GM12891 (cell line): ENCODE results near the gene LRWD1.

ENCODE experiments used
- DNase-seq: peaks from one replicate; pipeline ENCODE4 v3.0.0; 2011; ENCODE audit warnings: low spot score; ENCODE audit not compliant: insufficient read length
- FAIRE-seq: peaks from 2 replicates; lab custom pipeline; 2011; peaks lifted over from hg19 to GRCh38; lab: Jason Lieb, UNC
- PAX5 ChIP-seq: IDR thresholded peaks from 2 replicates; pipeline ENCODE4 v1.6.1; 2011; ENCODE audit warnings: low read length, moderate library complexity, mild to moderate bottlenecking; ENCODE audit not compliant: insufficient read depth, severe bottlenecking
- POLR2A ChIP-seq: IDR thresholded peaks from 2 replicates; pipeline ENCODE4 v1.6.1; 2011; ENCODE audit warnings: low read depth, low read length, control low read depth
- POLR2AphosphoS5 ChIP-seq: IDR thresholded peaks from 2 replicates; pipeline ENCODE4 v1.6.1; 2011; ENCODE audit warnings: low read depth, low read length, control low read depth
- POU2F2 ChIP-seq: IDR thresholded peaks from 2 replicates; pipeline ENCODE4 v1.6.1; 2011; ENCODE audit warnings: low read depth, mild to moderate bottlenecking, control low read depth, low read length, moderate library complexity
- SPI1 ChIP-seq: IDR thresholded peaks from 2 replicates; pipeline ENCODE4 v1.6.1; 2011; ENCODE audit warnings: low read depth, low read length, control low read depth
- TAF1 ChIP-seq: IDR thresholded peaks from 2 replicates; pipeline ENCODE4 v1.6.1; 2011; ENCODE audit warnings: low read depth, low read length, control low read depth

LRWD1 gene

GRCh38 chr7:102436118-102436517 is 28.7 kb upstream of the LRWD1 start:
- no peak for DNase-seq
- no peak for FAIRE-seq
- no peak for TF ChIP-seq SPI1
- TF ChIP-seq POLR2A, result no peak
- TF ChIP-seq TAF1, result no peak
- no peak for TF ChIP-seq POU2F2
- TF ChIP-seq PAX5, result no peak
- no peak for TF ChIP-seq POLR2AphosphoS5

DNA sequence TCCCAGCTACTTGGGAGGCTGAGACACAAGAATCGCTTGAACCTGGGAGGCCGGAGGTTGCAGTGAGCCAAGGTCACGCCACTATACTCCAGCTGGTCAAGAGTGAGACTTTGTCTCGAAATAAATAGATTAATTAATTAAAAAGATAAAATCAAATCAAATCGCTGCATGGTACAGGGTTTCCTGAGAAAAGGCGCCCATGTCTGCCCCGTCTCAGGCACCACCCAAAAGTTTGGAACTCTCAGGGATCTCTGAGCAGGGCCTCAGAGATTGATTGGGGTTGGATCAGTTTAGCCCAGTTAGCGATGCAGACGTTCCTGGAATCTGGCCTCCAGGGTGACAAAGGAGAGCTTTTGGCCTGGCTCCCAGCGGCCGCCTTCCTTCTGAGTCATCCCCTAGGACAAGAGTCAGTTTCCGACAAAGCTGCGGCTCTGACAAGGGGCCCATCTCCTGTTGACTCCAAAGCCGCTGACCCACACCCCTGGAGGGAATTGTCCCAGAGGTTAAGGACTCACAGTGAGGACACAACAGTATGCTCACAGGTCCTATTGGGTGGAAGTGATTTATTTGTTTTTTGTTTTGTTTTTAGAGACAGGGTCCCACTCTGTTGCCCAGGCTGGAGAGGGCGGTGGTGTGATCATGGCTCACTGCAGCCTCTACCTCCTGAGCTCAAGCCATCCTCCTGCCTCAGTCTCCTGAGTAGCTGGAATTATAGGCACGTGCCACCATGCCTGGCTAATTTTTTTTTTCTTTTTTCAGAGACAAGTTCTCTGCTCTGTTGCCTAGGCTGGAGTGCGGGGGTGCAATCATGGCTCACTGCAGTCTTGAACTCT is 24.6 kb upstream of the LRWD1 start:
- no peak for DNase-seq
- no peak for TF ChIP-seq POLR2A
- TF ChIP-seq SPI1, result no peak
- no peak for TF ChIP-seq TAF1
- no peak for TF ChIP-seq POLR2AphosphoS5
- TF ChIP-seq PAX5, result no peak
- TF ChIP-seq POU2F2, result no peak
- FAIRE-seq, result no peak

DNA sequence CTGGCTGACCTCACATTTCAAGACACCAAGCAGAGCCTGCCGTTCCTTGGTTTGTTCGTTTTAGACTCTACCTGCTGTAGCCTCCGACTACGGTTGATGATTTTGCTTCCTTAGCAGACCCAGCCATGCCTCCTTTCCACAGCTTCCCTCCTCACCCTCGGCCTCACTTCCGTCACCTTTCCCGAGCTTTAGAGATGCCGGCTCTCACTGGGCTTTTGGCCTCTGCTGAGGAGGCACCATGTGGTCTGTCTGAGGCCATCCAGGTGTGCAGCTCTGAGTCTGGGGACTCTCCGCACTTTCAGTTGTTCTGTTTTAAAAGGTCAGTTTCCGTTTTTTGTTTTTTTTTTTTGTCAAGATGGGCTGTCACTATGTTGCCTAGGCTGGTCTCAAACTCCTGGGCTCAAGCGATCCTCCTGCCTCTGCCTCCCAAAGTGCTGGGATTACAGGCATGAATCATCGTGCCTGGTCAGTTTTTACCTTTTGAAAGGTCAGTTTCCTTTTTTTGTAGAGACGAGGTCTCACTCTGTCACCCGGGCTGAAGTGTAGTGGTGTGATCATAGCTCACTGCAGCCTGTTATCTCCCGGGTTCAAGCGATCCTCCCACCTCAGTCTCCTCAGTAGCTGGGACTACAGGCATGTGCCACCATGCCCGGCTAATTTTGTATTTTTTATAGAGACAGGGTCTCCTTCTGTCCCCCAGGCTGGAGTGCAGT is 19.7 kb upstream of the LRWD1 start:
- FAIRE-seq, result peak; percentile 90
- TF ChIP-seq SPI1 (no peak), POLR2A (no peak), POLR2AphosphoS5 (0 out of 2 replicates have a peak, but pooled peaks have one; percentile 28)
- DNase-seq, result no peak

DNA sequence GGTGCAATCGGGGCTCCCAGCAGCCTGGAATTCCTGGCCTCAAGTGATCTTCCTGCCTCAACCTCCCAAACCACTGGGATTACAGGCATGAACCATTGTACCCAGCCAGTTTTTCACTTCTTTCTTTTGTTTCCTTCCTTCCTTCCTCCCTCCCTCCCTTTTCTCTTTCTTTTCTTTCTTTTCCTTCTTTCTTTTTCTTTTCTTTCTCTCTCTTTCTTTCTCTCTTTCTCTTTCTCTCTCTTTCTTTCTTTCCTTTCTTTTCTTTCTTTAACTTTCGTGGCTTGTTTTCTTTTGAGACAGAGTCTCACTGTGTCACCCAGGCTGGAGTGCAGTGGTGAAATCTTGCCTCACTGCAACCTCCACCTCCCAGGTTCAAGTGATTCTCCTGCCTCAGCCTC is 19.1 kb upstream of the LRWD1 start:
- TF ChIP-seq POLR2AphosphoS5 (no peak), PAX5 (no peak), POU2F2 (no peak), POLR2A (no peak), SPI1 (no peak), TAF1 (no peak)
- DNase-seq (no peak), FAIRE-seq (no peak)

DNA sequence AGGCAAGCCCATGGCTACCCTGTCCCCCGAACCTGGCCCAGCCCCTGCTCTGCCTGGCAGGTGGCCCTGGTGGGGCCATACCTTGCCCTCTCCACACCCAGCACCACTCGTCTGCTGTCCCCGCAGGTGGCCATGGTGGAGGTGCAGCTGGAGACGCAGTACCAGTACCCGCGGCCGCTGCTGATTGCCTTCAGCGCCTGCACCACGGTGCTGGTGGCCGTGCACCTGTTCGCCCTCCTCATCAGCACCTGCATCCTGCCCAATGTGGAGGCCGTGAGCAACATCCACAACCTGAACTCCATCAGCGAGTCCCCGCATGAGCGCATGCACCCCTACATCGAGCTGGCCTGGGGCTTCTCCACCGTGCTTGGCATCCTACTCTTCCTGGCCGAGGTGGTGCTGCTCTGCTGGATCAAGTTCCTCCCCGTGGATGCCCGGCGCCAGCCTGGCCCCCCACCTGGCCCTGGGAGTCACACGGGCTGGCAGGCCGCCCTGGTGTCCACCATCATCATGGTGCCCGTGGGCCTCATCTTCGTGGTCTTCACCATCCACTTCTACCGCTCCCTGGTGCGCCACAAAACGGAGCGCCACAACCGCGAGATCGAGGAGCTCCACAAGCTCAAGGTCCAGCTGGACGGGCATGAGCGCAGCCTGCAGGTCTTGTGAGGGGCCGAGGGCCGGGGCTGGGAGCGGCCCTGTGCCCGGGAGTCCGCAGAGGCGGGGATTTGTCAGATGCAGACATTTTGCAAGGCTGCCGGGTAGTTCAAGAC is 18.2 kb upstream of the LRWD1 start:
- no peak for DNase-seq
- no peak for FAIRE-seq
- TF ChIP-seq TAF1 (no peak), PAX5 (no peak), POLR2A (no peak), POLR2AphosphoS5 (no peak), SPI1 (no peak), POU2F2 (no peak)

GRCh38 chr7:102447311-102447710 is 17.5 kb upstream of the LRWD1 start:
- no peak for DNase-seq
- no peak for FAIRE-seq
- TF ChIP-seq SPI1 (no peak), POLR2A (no peak; the same call in 1 of the 2 replicates), POU2F2 (no peak), POLR2AphosphoS5 (no peak), PAX5 (no peak), TAF1 (no peak)

DNA sequence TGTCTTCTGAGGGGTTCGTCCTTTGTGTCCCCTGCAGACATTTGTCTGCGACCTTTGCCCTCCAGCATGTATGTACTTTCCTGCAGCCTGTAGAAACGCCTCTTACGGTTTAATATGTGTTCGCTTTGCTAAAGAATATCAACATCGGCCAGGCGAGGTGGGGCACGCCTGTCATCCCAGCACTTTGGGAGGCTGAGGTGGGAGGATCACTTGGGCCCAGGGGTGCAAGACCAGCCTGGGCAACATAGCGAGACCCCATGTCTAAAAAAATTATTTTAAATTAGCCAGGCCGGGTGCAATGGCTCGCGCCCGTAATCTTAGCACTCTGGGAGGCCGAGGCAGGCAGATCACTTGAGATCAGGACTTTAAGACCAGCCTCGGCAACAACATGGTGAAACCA is 15.6 kb upstream of the LRWD1 start:
- TF ChIP-seq POLR2AphosphoS5, result no peak
- no peak for TF ChIP-seq PAX5
- TF ChIP-seq POU2F2, result no peak
- TF ChIP-seq SPI1, result no peak
- FAIRE-seq, result no peak
- DNase-seq, result no peak

DNA sequence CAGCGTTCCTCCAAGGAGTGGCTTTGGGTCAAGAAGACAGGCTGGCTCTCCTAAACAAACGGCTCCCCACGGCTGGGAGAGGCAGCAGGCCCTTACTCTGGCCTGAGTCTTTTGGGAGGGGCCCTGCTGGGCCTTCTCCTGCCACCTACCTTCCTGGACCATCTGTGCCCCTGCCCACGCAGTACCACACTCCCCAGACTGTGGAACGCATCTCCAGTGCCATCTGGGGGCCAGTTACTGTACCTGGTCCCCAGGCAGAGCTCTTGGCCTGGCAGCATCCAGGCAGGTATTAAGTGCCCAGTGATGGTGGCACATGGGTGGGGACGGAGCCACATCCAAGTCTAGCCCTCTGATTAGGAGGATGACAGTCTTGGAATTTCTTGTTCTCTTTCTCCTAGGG is 14.5 kb upstream of the LRWD1 start:
- no peak for TF ChIP-seq PAX5
- TF ChIP-seq POLR2A, result no peak
- TF ChIP-seq TAF1, result no peak
- TF ChIP-seq POLR2AphosphoS5, result no peak
- TF ChIP-seq POU2F2, result no peak
- no peak for TF ChIP-seq SPI1
- DNase-seq (no peak), FAIRE-seq (peak; percentile 87)

GRCh38 chr7:102451371-102452054 is 13.3 kb upstream of the LRWD1 start:
- TF ChIP-seq PAX5, result no peak
- no peak for DNase-seq
- peak; percentile 16 for FAIRE-seq
